Left forelimb (tissue), 1 donor: ENCODE data around the gene ACKR2.

Source experiments
- DNase-seq: peaks from one replicate; pipeline ENCODE4 v3.0.0-alpha.2; 2018; ENCODE audit warnings: low spot score

Gene ACKR2

DNA sequence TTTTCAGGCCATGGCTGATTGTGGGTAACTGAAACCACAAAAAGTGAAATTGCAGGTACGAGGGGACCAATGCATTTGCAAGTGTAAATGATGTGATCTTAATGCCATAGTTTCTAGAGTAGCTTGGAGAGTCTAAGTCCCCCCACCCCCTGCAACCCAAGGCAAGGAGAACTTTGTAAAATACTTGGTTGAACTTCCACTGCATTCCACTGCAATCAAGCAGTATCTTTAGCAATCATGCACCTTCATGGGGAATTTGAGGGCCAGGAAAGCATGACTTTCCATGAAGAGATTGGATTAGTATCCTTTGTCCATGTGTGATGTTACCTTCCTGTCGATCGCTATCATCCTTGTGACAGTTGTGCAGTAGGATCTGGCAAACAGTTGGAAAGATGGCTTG, 77.8 kb downstream of the ACKR2 start:
- DNase-seq: no peak

GRCh38 chr3:42891042-42891441, 81.8 kb downstream of the ACKR2 start:
- DNase-seq: no peak

DNA sequence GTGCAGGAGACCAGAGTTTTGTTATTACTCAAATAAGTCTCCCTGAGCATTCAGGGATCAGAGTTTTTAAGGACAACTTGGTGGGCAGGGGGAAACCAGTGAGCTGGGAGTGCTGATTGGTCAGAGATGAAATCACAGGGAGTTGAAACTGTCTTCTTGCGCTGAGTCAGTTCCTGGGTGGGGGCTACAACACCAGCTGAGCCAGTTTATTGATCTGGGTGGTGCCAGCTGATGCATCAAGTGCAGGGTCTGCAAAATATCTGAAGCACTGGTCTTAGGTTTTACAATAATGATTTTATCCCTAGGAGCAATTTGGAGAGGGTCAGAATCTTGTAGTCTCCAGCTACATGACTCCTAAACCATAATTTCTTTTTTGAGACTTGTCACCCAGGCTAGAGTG, 82.9 kb downstream of the ACKR2 start:
- no peak for DNase-seq

- DNase-seq: no peak
Measured at GRCh38 chr3:42892807-42893206, 83.6 kb downstream of the ACKR2 start.

- no peak for DNase-seq
Measured at GRCh38 chr3:42894698-42895579, 85.7 kb downstream of the ACKR2 start.

GRCh38 chr3:42895580-42895868, 86.3 kb downstream of the ACKR2 start:
- DNase-seq: no peak

GRCh38 chr3:42898896-42899675, 89.8 kb downstream of the ACKR2 start:
- no peak for DNase-seq

- DNase-seq: no peak
Measured at GRCh38 chr3:42900226-42901072, 91.2 kb downstream of the ACKR2 start.

- DNase-seq: no peak
Measured at GRCh38 chr3:42901073-42901415, 91.8 kb downstream of the ACKR2 start.

DNA sequence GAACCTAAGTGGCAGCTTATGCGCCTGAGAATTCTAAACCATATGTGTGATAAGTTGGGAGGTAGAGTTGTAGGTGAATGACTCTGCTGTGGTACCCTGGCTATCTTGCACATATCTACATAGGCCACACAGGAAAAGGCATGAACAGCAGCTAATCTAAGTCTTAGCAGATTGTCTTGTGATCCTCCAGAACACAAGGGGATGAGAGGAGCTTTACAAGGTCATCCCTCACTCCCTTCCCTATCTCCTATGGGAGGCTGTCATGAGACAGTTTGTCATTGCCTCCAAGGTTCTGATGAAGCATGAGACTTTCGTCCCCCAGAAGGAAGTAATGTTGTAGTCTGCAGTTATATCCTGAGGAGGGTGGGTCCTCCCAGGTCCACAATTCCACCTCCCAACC, 93.0 kb downstream of the ACKR2 start:
- no peak for DNase-seq

GRCh38 chr3:42904076-42904475, 94.8 kb downstream of the ACKR2 start:
- DNase-seq: no peak

DNA sequence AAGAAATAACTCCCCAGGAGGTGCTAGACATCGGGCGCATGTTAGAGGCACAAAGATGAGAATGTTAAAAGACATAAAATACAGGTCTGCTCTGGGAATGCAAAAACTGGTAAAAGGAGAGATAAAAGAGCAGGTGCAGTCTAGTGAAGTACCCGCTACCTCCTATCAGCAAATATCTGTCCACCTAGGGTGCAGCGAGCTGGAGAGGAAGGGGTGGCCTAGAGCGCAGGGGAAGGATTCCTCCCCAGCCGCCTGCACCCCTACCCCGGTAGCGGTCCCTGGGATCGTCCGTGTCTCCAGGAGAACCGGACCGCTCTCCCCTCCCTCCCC, 96.5 kb downstream of the ACKR2 start:
- no peak for DNase-seq

DNA sequence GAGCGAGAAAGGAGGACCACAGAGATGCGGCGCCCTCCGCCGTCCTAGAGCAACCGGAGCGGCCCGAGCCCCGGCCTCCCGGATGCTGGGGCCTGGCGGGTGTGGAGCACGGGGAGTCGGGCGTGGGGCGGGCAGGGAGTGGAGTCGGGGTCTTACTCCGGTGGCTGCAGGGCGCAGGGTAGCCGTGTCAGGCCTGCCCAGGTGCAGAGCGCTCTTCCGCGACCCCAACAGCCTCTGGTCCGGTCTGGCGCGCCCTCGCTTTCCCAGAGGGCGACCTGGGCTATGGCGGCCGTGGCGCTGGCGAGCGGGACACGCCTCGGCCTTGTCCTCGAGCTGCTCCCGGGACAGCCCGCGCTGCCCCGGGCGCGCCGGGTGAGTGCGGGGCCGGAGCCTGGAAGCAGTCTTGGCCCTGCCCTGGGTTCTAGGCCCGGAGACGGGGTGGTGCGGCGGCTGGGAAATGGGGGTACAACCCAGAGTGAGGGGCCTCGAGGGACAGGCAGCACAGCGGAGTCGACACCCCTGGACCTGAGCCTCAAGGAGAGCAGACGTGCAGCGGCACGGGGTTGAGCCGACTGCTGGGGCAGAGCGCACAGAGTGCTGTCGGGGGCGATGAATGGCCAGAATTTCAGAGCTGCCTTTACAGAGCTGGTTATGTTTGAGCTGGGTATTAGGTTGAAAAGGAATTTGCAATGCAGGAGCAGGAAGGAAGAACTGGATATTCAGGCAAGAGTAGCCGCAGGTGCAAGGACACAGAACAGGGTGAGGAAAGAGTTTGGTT, 97.0 kb downstream of the ACKR2 start, which contains the start of gene ZNF662:
Gene ZNF662, plus strand, starts transcription at position 73 of the 778 bp plus-strand sequence. CDS start 1,973 bp downstream, outside the sequence.
- DNase-seq: peak; percentile 83

DNA sequence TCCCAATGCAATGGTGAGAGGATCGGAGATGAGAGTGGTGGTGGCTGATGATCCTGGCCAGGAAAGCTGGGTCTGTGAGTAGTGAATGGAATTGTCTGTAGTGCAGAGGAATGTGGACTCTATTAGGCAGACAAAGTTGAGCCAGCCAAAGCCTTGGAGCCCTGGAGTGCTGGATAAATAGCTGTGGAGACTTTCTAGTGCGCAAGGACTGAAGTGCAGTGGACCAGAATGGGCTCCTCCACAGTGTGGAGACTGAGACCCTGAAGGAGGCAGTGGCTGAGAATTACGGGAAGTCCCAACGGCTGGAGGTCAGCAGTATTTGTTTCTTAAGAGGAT, 97.6 kb downstream of the ACKR2 start:
- no peak for DNase-seq

DNA sequence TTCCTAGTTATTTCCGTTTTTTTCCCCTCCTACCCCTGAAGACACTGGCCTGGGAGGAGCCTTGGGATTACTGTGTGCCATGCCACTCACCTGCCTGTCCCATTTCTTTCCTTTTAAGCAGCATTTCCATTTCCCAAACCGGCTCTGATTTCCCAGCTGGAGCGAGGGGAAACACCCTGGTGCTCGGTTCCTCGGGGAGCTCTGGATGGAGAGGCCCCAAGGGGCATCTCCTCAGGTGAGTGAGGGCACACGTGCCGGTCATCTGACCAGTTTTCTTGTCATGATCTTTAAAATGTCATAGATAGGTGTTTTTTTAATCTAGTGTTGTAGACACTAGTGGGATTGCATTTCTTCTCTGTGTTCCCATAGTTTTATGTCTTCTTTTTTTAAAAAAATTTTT, 99.4 kb downstream of the ACKR2 start:
- DNase-seq: no peak

DNA sequence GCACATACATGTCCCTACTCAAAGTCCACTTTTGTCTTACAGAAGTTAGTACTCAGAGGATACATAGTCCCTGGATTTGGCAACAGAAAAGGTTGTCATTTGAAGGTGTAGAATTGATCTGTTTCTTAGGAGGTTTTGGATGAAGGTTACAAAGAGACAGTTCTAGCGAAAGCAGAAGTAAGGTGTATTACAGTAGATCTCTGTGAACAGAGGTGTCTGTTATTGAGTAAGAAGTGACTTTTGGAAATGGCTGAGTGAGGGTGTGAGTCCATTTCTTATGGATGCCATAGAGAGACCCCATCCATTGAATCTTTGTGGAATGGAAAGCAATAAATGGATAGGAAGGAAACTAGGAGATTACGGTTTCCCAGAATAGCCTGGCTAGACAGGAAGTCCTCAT, 102.3 kb downstream of the ACKR2 start:
- no peak for DNase-seq

DNA sequence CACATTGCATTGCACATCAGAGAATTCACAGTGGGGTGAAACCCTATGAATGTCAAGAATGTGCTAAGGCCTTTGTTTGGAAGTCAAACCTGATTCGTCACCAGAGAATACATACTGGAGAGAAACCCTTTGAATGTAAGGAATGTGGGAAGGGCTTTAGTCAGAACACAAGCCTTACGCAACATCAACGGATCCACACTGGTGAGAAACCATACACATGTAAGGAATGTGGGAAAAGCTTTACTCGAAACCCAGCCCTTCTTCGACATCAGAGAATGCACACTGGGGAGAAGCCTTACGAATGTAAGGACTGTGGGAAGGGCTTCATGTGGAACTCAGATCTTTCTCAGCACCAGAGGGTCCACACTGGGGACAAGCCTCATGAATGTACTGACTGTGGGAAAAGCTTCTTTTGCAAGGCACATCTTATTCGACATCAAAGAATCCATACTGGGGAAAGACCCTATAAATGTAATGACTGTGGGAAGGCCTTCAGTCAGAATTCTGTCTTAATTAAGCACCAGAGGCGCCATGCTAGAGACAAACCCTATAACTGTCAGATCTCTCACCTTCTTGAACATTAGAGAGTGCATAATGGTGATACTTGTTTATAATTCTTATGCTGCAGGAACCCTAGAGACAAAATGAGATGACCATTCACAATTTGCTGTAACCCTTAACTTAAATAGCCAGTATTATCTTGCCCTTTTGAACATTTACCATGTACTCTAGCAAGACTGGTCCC, 105.7 kb downstream of the ACKR2 start:
- no peak for DNase-seq
